HG03432 (cell line): ENCODE measurements around the gene NFKBIL1.
"Not testable (repeated sequence)": the region's sequence is repeated elsewhere in the genome, so short reads cannot be mapped to it uniquely, and the experiment has no call there.

ENCODE experiments used
- ATAC-seq: cut with Tn5 transposase; IDR thresholded peaks from one replicate; pipeline ENCODE4 v1.9.1; 2021; ENCODE audit warnings: mild to moderate bottlenecking, moderate library complexity; ENCODE audit not compliant: unreplicated experiment

NFKBIL1 gene

DNA sequence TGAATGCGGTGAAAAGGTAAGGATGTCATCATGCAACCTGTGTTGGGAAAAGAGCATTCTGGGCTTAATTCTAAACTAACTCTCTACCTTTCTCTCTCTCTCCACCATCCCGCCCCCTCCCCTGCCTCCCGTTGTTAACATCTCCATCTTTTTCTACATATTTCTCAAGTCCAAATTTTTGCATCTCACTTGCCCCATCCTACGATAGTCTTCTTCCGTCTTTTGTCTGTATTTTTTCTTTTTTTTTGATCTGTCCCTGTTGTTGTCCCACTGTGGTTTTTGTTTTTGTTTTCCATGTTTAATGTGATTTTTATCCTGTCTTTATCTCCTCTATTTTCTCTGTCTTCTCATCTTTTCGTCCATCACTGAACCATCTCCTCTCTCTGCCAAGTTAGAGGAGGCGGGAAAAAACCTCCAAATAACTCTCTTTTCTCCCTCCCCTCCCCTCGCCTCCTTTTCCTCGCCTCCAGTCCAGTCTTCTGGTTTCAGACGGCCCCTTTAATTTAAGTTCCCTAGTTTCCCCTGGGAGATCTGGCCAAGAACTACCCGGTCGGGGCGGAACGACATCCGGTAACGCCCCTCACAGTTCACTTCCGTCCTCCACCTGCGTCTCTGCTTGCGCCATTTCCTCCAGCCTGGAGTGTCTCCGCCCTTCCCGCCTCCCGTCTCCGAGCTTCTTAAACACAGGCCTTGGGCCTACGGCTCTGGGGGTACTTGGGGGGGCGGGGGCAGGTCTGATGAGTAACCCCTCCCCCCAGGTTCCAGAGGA, at the start of gene NFKBIL1:
Gene NFKBIL1 (plus strand): TSS at position 651 of the 769 bp plus-strand sequence. CDS start 87 bp downstream, at position 738.
- ATAC-seq = peak; percentile 75

DNA sequence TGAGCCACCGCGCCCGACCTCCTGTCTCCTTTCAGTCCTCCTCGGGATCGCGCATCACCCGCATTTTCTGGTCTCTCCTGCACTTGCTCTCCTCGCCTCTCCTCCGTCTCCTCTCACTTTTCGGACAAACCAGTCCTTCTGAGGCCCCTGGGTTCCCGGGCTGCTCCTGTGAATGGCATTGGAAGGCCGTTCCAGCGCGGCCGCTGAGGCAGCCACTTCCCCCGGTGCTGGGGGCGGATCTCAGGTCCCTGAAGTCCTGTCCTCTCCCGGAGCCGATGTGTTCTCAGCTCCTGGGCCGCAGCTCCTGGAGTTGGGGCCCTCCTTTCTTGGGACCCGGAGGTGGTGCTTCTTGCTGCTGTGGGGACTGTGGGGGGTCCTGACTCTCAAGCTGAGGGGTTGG, 48.7 kb upstream of the NFKBIL1 start:
- ATAC-seq = no peak

- ATAC-seq = not testable (repeated sequence)
These were observed 47.8 kb upstream of the NFKBIL1 start for GRCh38 chr6:31499648-31500047.

DNA sequence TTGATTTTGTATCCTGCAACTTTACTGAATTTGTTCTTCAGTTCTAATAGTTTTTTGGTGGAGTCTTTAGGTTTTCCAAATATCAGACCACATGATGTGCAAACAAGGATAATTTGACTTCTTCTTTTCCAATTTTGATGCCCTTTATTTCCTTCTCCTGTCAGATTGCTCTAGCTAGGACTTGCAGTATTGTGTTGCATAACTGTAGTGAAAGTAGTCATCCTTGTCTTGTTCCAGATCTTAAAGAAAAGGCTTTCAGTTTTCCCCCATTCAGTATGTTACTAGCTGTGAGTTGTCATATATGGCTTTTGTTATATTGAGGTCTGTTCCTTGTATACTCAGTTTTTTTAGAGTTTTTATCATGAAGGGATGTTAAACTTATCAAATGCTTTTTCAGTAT, 44.8 kb upstream of the NFKBIL1 start:
- ATAC-seq = no peak

GRCh38 chr6:31509036-31509435, 38.4 kb upstream of the NFKBIL1 start:
- ATAC-seq = not testable (repeated sequence)

DNA sequence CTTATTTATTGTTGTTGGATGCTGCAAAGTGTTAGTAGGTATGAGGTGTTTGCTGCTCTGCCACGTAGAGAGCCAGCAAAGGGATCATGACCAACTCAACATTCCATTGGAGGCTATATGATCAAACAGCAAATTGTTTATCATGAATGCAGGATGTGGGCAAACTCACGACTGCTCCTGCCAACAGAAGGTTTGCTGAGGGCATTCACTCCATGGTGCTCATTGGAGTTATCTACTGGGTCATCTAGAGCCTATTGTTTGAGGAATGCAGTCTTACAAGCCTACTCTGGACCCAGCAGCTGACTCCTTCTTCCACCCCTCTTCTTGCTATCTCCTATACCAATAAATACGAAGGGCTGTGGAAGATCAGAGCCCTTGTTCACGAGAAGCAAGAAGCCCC, 37.4 kb upstream of the NFKBIL1 start:
- ATAC-seq = no peak

GRCh38 chr6:31513456-31514165, 33.8 kb upstream of the NFKBIL1 start:
- no peak for ATAC-seq

DNA sequence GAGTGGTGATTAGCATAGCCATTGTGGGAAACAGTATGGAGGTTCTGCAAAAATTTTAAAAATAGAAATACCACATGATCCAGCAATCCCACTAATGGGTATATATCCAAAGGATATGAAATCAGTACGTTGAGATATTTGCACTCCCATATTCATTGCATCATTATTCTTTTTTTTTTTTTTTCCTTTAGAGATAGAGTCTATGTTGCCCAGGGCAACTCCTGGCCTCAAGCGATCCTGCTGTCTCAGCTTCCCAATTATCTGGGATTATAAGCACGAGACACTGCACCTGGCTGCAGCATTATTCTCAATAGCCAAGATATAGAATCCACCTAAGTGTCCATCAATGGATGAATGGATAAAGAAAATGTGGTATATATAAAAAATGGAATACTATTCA, 25.6 kb upstream of the NFKBIL1 start:
- ATAC-seq = no peak

GRCh38 chr6:31525553-31525931, 21.9 kb upstream of the NFKBIL1 start:
- ATAC-seq = no peak

DNA sequence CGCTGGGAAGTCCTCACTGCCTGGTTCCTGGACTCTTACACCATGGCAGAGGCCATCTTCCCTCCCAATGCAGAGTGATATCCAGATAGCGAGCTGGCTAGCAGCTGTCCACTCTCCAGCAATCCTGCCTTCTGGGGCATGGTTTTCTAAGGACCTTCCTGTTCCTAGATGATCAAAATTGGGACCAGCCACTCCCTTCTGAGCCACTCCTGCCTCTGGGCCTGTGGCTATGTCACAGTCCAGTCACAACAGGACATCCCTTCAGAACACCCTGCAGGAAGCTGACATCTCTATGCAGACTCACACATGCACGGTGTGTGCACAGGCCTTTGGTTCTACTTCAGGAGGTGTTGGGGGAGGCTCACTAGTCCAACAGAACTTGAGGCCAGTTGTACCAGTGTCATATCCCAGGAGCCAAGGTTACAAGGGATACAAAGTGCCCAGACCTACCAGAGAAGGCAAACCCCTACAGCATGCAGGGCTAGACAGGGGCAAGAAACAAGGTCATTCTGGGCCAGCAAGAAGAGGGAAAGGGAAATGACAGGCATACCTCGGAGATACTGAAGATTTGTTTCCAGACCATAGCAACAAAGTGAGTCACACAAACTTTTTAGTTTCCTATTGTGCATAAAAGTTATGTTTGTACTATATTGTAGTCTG, 21.3 kb upstream of the NFKBIL1 start:
- ATAC-seq = no peak

DNA sequence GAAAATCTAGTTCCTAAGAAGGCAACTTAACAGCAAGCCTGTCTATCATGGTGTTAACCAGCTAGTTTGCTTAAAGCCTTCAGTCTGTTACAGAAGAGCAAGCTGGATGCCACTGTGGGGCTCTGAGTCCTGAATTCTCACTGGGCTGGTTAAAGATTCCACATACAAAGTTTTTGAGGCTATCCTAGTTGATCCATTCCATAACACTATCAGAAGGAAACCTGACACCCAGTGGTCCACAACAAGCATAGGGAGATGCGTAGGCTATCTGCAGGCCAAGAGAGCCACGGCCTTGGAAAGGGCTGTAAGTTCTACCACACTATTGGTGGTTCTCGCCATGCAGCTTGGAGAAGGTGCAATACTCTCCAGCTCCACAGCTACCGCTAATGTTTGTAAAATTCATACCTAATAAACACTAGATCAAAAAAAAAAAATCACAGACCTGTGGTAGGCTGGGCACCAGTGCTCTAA, 19.1 kb upstream of the NFKBIL1 start:
- ATAC-seq = no peak

DNA sequence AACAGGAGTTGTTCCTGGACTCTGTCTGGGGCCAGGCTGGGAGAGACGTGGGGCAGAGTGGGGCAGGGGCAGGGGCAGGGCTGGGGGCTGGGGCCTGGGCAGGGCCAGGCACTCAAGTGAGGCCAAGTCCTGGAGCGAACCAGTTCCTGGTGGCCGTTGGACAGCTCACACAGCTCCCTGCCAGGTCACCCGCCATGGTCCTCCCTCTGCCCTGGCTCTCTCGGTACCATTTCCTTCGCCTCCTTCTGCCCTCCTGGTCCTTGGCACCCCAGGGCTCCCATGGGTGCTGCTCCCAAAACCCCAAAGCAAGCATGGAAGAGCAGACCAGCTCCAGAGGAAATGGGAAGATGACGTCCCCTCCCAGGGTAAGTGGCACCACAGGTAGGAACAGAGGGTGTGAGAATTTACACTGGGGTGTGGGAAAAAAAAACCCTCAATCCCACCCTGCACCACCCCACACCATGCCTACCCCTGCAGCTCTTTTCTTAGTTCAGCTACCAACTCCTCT, 18.5 kb upstream of the NFKBIL1 start, which contains the start of gene MCCD1:
Gene MCCD1 (plus strand): TSS at position 142 of the 508 bp plus-strand sequence. CDS start 53 bp downstream, at position 195.
- no peak for ATAC-seq

DNA sequence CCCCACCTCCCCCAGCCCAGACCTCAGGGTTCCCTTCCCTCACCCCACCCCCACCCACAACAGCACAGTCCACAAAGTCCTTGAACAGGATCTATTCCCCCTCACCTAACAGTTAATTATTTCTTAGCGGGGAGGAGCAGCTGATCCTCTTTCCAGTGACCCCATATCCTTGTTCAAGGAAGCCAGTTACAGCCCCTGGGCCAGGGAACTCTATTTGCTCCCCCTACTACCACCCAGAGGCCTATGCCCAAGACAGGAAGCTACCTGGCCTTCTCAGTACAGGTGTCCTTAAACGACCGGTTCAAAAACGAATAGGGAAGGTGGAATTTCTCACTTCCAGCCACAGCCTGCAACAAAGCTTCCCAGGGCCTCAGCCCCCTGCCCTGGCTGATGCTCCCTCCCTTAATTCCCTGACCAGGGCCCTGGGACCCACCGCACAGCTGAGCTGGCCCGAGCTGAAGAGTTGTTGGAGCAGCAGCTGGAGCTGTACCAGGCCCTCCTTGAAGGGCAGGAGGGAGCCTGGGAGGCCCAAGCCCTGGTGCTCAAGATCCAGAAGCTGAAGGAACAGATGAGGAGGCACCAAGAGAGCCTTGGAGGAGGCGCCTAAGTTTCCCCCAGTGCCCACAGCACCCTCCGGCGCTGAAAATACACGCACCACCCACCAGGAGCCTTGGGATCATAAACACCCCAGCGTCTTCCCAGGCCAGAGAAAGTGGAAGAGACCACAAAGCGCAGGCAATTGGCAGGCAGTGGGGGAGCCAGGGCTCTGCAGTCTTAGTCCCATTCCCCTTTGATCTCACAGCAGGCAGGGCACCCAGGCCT, 17.9 kb upstream of the NFKBIL1 start:
- ATAC-seq = no peak

GRCh38 chr6:31530659-31531058, 16.7 kb upstream of the NFKBIL1 start:
- no peak for ATAC-seq

DNA sequence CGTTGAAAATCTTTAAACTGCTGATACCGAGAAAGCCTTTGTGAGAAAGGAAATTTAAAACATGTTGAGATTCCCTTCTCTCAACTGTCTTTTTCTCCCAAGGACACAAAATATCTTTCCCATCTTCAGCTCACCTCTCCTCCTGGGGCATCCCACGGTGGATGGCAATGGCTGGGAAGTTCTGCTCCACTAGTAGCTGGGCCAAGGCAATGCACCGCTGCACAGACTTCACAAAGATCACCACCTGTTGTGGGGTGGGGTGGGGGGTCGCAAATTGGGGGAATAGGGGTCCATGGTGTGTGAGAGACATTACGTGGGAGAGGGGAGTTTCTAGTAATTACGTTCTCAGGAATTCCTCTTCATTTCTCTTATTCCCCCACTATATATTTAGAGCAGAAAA, 16.2 kb upstream of the NFKBIL1 start:
- ATAC-seq = no peak

DNA sequence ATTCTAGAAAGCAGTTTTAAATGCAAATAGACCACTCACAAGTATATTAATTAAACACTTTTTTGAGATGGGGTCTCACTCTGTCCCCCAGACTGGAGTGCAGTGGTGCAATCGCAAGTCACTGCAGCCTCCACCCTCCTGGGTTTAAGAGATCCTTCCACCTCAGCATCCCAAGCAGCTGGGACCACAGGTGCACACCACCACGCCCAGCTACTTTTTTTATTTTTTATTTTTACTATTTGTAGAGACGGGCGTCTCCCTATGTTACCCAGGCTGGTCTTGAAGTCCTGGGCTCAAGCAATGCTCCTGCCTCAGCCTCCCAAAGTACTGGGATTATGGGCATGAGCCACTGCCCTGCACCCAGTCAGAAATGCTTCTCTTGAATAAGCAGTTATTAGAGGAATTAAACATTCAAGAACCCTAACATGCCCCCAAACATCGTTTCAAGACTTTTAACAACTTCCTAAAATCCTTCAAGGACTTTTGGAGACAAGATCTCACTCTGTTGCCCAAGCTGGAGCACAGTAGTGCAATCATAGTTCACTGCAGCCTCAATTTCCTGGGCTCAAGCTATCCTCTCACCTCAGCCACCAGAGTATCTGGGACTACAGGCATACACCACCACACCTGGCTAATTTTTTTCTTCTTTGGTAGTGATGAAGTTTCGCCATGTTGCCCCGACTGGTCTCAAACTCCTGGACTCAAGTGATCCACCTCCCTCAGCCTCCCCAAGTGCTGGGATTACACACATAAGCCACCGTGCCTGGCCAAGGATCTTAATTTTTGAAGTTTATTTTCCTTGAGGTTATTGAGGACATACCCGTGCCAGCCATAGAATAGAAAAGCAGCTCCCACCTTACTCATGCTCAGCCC, 15.4 kb upstream of the NFKBIL1 start:
- no peak for ATAC-seq

- no peak for ATAC-seq
These were observed 14.6 kb upstream of the NFKBIL1 start for GRCh38 chr6:31532644-31533454.

- ATAC-seq = no peak
These were observed 14.0 kb upstream of the NFKBIL1 start for GRCh38 chr6:31533455-31533841.

DNA sequence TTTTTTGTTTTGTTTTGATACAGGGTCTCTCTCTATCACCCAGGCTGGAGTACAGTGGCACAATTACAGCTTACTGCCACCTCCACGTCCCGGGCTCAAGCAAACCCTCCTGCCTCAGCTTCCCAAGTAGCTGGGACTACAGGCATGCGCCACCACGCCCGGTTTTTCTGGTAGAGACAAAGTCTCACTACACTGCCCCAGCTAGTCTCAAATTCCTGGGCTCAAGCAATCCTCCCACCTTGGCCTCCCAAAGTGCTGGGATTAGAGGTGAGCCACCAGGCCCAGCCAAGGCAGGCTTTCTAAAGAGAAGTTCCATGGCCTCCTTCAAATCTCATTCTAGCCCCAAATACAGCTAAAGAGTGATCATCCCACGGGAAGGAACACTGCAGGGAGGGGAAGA, 13.4 kb upstream of the NFKBIL1 start:
- ATAC-seq = no peak
